Measurements from ENCODE around the gene ZNF142. TPM values are rescaled to one million over a fixed set of nuclear protein-coding genes. Genes with fewer than 3 reads are reported as not detected.

ZNF142 gene
- total and polyA plus RNA-seq, 12 donors, result 6.5 to 24.6 (median 20.1) TPM

GRCh38 chr2:218701806-218702205, 42.4 kb upstream of the ZNF142 start:
- no peaks in the 10 kb centered on the region for H3K27me3 ChIP-seq
- no peak for TF ChIP-seq POLR2A (IDR thresholded peaks at IDR 0.05)
- no peak for TF ChIP-seq CTCF (IDR thresholded peaks at IDR 0.05)
- H3K4me1 ChIP-seq (replicated peaks in 1 of 2), result no peaks in the 10 kb centered on the region
- intact Hi-C loops (cut with DNase I), result no loop called here
- 91 to 98% (median 96%) methylated on average over 2 of the region's 2 CpGs for WGBS, 4 donors
- H3K4me3 ChIP-seq, result no peak overlapping the region
- H3K36me3 ChIP-seq (replicated peaks in 1 of 2), result peaks cover 0 to 19% of the 10 kb centered on the region in 2 donors
- H3K27ac ChIP-seq, result no peak overlapping the region
- no peaks in the 10 kb centered on the region for H3K9me3 ChIP-seq (replicated peaks in 1 of 3)
- DNase-seq, result no peak

- 91 to 100% (median 96%) methylated on average over 2 to 8 of the region's 8 CpGs for WGBS, 4 donors
- Histone ChIP-seq H3K4me1 (replicated peaks in 1 of 2) (no peaks in the 10 kb centered on the region), H3K9me3 (replicated peaks in 1 of 3) (no peaks in the 10 kb centered on the region), H3K36me3 (replicated peaks in 1 of 2) (peaks cover 0 to 37% of the 10 kb centered on the region in 2 donors), H3K27ac (no peak overlapping the region), H3K4me3 (no peak overlapping the region), H3K27me3 (no peaks in the 10 kb centered on the region)
- DNase-seq, result no peak
- TF ChIP-seq CTCF (IDR thresholded peaks at IDR 0.05), result no peak
- no peak for TF ChIP-seq POLR2A (IDR thresholded peaks at IDR 0.05)
- intact Hi-C loops (cut with DNase I), result loop anchor here in 1 of 2 donors (10.0 kb wide), 1 partner anchor 146 kb away; no protein-coding TSS in a partner anchor
These were observed 39.5 kb upstream of the ZNF142 start for GRCh38 chr2:218698885-218699284.

GRCh38 chr2:218694405-218695145, 35.2 kb upstream of the ZNF142 start:
- no peaks in the 10 kb centered on the region for H3K9me3 ChIP-seq (replicated peaks in 1 of 3)
- no peaks in the 10 kb centered on the region for H3K27me3 ChIP-seq
- intact Hi-C loops (cut with DNase I), result loop anchor here (5.0 to 10.0 kb wide), 2 partner anchors 150 to 153 kb away; no protein-coding TSS in a partner anchor
- H3K4me3 ChIP-seq, result no peak overlapping the region
- H3K27ac ChIP-seq, result no peak overlapping the region
- no peaks in the 10 kb centered on the region for H3K4me1 ChIP-seq (replicated peaks in 1 of 2)
- peaks cover 0 to 72% of the 10 kb centered on the region in 2 donors for H3K36me3 ChIP-seq (replicated peaks in 1 of 2)
- DNase-seq, result peak in 1 of 7 donors; percentile 13
- WGBS, 4 donors, result 82 to 89% (median 86%) methylated on average over 3 of the region's 3 CpGs
- no peak for TF ChIP-seq CTCF (IDR thresholded peaks at IDR 0.05)
- no peak for TF ChIP-seq POLR2A (IDR thresholded peaks at IDR 0.05)

- H3K27me3 ChIP-seq, result no peaks in the 10 kb centered on the region
- TF ChIP-seq POLR2A (IDR thresholded peaks at IDR 0.05), result no peak
- no peak for TF ChIP-seq CTCF (IDR thresholded peaks at IDR 0.05)
- H3K4me3 ChIP-seq, result no peak overlapping the region
- H3K4me1 ChIP-seq (replicated peaks in 1 of 2), result no peaks in the 10 kb centered on the region
- H3K27ac ChIP-seq, result peak overlapping the region in 2 of 5 donors; percentile 2 to 24
- intact Hi-C loops (cut with DNase I), result loop anchor here (5.0 to 10.0 kb wide), 2 partner anchors 154 to 156 kb away; no protein-coding TSS in a partner anchor
- no peaks in the 10 kb centered on the region for H3K9me3 ChIP-seq (replicated peaks in 1 of 3)
- DNase-seq, result peak in 4 of 7 donors; percentile 23 to 49 (median 41)
- H3K36me3 ChIP-seq (replicated peaks in 1 of 2), result peaks cover 0 to 60% of the 10 kb centered on the region in 2 donors
These were observed 31.8 kb upstream of the ZNF142 start for GRCh38 chr2:218691234-218691633.
